A549 (cell line): Measurements from ENCODE around the gene TBC1D19. TPM values are rescaled to one million over a fixed set of nuclear protein-coding genes. Genes with fewer than 3 reads are reported as not detected.

ENCODE experiments used
- ATAC-seq, 2 experiments: fragments of 200-7000 bp in 1 of 2; fragments of >200 bp in 1 of 2; cut with Nextera tagmentation in 1 of 2; cut with Tn5 transposase in 1 of 2; 3 replicates each; pipeline versions ENCODE4 v1.8.0 to v1.9.1; 2018 to 2020; ENCODE audit warnings: mild to moderate bottlenecking in 1 of 2, moderate library complexity in 1 of 2
- CTCF ChIA-PET: fragments of 300-600 bp; sonication (Branson Sonifier 250); formaldehyde crosslinking; extraction: SDS; loops from one replicate; lab custom pipeline; 2021; ENCODE audit warnings: antibody characterized with exemption, inconsistent platforms; lab: Yijun Ruan, JAX
- POLR2A ChIA-PET: fragments of 350-600 bp; formaldehyde crosslinking; extraction: SDS; loops from one replicate; lab custom pipeline; 2021; ENCODE audit warnings: antibody characterized with exemption, inconsistent platforms; lab: Yijun Ruan, JAX
- DNase-seq, 2 experiments: peaks; one replicate each; pipeline versions ENCODE4 v3.0.0 to v3.0.0-alpha.2; 2011 to 2016; ENCODE audit warnings: low read depth in 1 of 2, low spot score in 1 of 2
- FAIRE-seq: peaks from 2 replicates; lab custom pipeline; 2011; peaks lifted over from hg19 to GRCh38; lab: Jason Lieb, UNC
- H3K27ac ChIP-seq, 2 experiments: fragments of >200 bp; sonication (Bioruptor Twin); formaldehyde crosslinking; 3 replicates each; pipeline ENCODE4 v1.5.1; 2016 to 2017
- H3K4me1 ChIP-seq: fragments of >200 bp; sonication (Bioruptor Twin); formaldehyde crosslinking; 3 replicates; pipeline ENCODE4 v1.6.1; 2016
- H3K4me2 ChIP-seq: fragments of >200 bp; sonication (Bioruptor Twin); formaldehyde crosslinking; 3 replicates; pipeline ENCODE4 v1.6.1; 2016
- H3K4me3 ChIP-seq: fragments of >200 bp; sonication (Bioruptor Twin); formaldehyde crosslinking; 3 replicates; pipeline ENCODE4 v1.5.1; 2016
- H3K9me3 ChIP-seq: fragments of >200 bp; sonication (Bioruptor Twin); formaldehyde crosslinking; 3 replicates; pipeline ENCODE4 v1.6.1; 2016
- BHLHE40 ChIP-seq: IDR thresholded peaks from 2 replicates; pipeline ENCODE4 v1.6.1; 2012; ENCODE audit warnings: low read depth, low read length, inconsistent platforms
- CBX2 ChIP-seq: fragments of 200-600 bp; sonication (generic); IDR thresholded peaks from 2 replicates; pipeline ENCODE4 v1.6.1; 2016; ENCODE audit warnings: low read depth, mild to moderate bottlenecking, borderline replicate concordance
- CBX8 ChIP-seq: fragments of 200-600 bp; sonication (generic); IDR thresholded peaks from 2 replicates; pipeline ENCODE4 v1.6.1; 2016
- CEBPB ChIP-seq, 2 experiments: fragments of >200 bp in 1 of 2; sonication (Bioruptor Twin) in 1 of 2; formaldehyde crosslinking in 1 of 2; IDR thresholded peaks; 2 replicates each; pipeline ENCODE4 v1.6.1; 2012 to 2016
- CHD2 ChIP-seq: fragments of 150-350 bp; IDR thresholded peaks from 2 replicates; pipeline ENCODE4 v1.6.1; 2014; ENCODE audit warnings: low read length; ENCODE audit not compliant: partially characterized antibody
- CHD4 ChIP-seq: fragments of 200-600 bp; sonication (generic); IDR thresholded peaks from 2 replicates; pipeline ENCODE4 v1.6.1; 2016; ENCODE audit warnings: antibody characterized with exemption, mild to moderate bottlenecking, borderline replicate concordance
- EHF ChIP-seq: fragments of 250-450 bp; sonication (Bioruptor Pico); IDR thresholded peaks from 2 replicates; pipeline ENCODE4 v1.5.0; 2020; ENCODE audit warnings: mild to moderate bottlenecking
- EHMT2 ChIP-seq: fragments of 200-600 bp; sonication (generic); IDR thresholded peaks from 2 replicates; pipeline ENCODE4 v1.6.1; 2016; ENCODE audit warnings: antibody characterized with exemption, low read depth, mild to moderate bottlenecking, moderate library complexity
- EP300 ChIP-seq, 2 experiments: fragments of >200 bp; sonication (Bioruptor Twin); formaldehyde crosslinking; IDR thresholded peaks; 2 replicates in 1 of 2; 3 replicates in 1 of 2; pipeline ENCODE4 v1.6.1; 2016 to 2017
- ESRRA ChIP-seq: fragments of 150-350 bp; IDR thresholded peaks from 2 replicates; pipeline ENCODE4 v1.6.1; 2014; ENCODE audit warnings: mild to moderate bottlenecking, low read length, borderline replicate concordance
- FOSB ChIP-seq: fragments of 250-450 bp; sonication (Bioruptor Pico); IDR thresholded peaks from 2 replicates; pipeline ENCODE4 v1.5.0; 2020; ENCODE audit warnings: mild to moderate bottlenecking, moderate library complexity
- FOSL2 ChIP-seq, 2 experiments: fragments of 450-650 bp in 1 of 2; fragments of >200 bp in 1 of 2; sonication (Bioruptor Twin) in 1 of 2; formaldehyde crosslinking; IDR thresholded peaks; 2 replicates each; pipeline versions ENCODE4 v1.5.0 to v1.6.1; 2016 to 2020; ENCODE audit warnings: mild to moderate bottlenecking in 1 of 2, moderate library complexity in 1 of 2
- GATA3 ChIP-seq: IDR thresholded peaks from 2 replicates; pipeline ENCODE4 v1.6.1; 2012; ENCODE audit warnings: borderline replicate concordance
- HEYL ChIP-seq: fragments of 250-450 bp; sonication (Bioruptor Pico); IDR thresholded peaks from 2 replicates; pipeline ENCODE4 v1.8.0; 2021; ENCODE audit warnings: mild to moderate bottlenecking, moderate library complexity
- HOXB13 ChIP-seq: fragments of 250-450 bp; sonication (Bioruptor Pico); IDR thresholded peaks from 2 replicates; pipeline ENCODE4 v1.5.0; 2020; ENCODE audit warnings: low read depth, mild to moderate bottlenecking, moderate library complexity
- HOXB5 ChIP-seq: fragments of 250-450 bp; sonication (Bioruptor Pico); IDR thresholded peaks from 2 replicates; pipeline ENCODE4 v1.5.0; 2020; ENCODE audit warnings: mild to moderate bottlenecking, moderate library complexity
- JUN ChIP-seq, 2 experiments: fragments of >200 bp; sonication (Bioruptor Twin); formaldehyde crosslinking; IDR thresholded peaks; 2 replicates in 1 of 2; 3 replicates in 1 of 2; pipeline ENCODE4 v1.6.1; 2016 to 2017
- KDM5A ChIP-seq: fragments of 200-600 bp; sonication (generic); IDR thresholded peaks from 2 replicates; pipeline ENCODE4 v1.6.1; 2016; ENCODE audit warnings: antibody characterized with exemption, mild to moderate bottlenecking
- NFE2L2 ChIP-seq: fragments of 150-350 bp; conservative IDR thresholded peaks from 2 replicates; pipeline ENCODE4 v1.6.1; 2014; ENCODE audit warnings: low read length
- PHF8 ChIP-seq: fragments of 200-600 bp; sonication (generic); IDR thresholded peaks from 2 replicates; pipeline ENCODE4 v1.6.1; 2016; ENCODE audit warnings: low read depth, mild to moderate bottlenecking, antibody characterized with exemption, moderate library complexity, borderline replicate concordance
- SMC3 ChIP-seq: fragments of >200 bp; sonication (Bioruptor Twin); formaldehyde crosslinking; IDR thresholded peaks from 3 replicates; pipeline ENCODE4 v1.6.1; 2018; ENCODE audit warnings: inconsistent platforms
- TFCP2L1 ChIP-seq: fragments of 250-450 bp; sonication (Bioruptor Pico); IDR thresholded peaks from 2 replicates; pipeline ENCODE4 v1.5.0; 2021; ENCODE audit warnings: mild to moderate bottlenecking
- ZC3H11A ChIP-seq: fragments of 450-650 bp; IDR thresholded peaks from 2 replicates; pipeline ENCODE4 v1.6.1; 2014; ENCODE audit warnings: antibody characterized with exemption, mild to moderate bottlenecking
- ZNF302 ChIP-seq: fragments of 250-450 bp; sonication (Bioruptor Pico); IDR thresholded peaks from 2 replicates; pipeline ENCODE4 v1.9.0; 2021; ENCODE audit warnings: inconsistent platforms, mild to moderate bottlenecking, moderate library complexity
- ZSCAN20 ChIP-seq: fragments of 250-450 bp; sonication (Bioruptor Pico); IDR thresholded peaks from 2 replicates; pipeline ENCODE4 v1.8.0; 2022; ENCODE audit warnings: mild to moderate bottlenecking, moderate library complexity
- WGBS: methylation state at CpG from one replicate; pipeline ENCODE4 v1.1.6; 2017; ENCODE audit errors: missing lambda C conversion rate; 5-methylcytosine and 5-hydroxymethylcytosine counted together
- polyA plus RNA-seq, 4 experiments: library from polyadenylated mRNA; depleted of rRNA in 3 of 4; stranded (reverse); fragments of >200 nt; fragmentation: RNase III in 1 of 4; extraction: RNeasy Plus Mini Kit Qiagen cat#74134 plus additional on column Dnase treatment in 1 of 4; gene quantifications; 2 replicates in 3 of 4; 3 replicates in 1 of 4; pipeline ENCODE4 v1.2.3, GENCODE V29; 2011 to 2017
- TF ChIP-seq, protein P1 (sequence below): IDR thresholded peaks from 2 replicates; pipeline ENCODE4 v1.6.1; 2012; ENCODE audit warnings: low read depth, borderline replicate concordance
- TF ChIP-seq, protein P2 (sequence below): fragments of 250-450 bp; sonication (Bioruptor Pico); IDR thresholded peaks from 2 replicates; pipeline ENCODE4 v1.5.0; 2021; ENCODE audit warnings: mild to moderate bottlenecking, moderate library complexity, borderline replicate concordance
- TF ChIP-seq, protein P3 (sequence below): IDR thresholded peaks from 2 replicates; pipeline ENCODE4 v1.6.1; 2012
- TF ChIP-seq, protein P4 (sequence below): fragments of 200-600 bp; sonication (generic); IDR thresholded peaks from 2 replicates; pipeline ENCODE4 v1.6.1; 2016; ENCODE audit warnings: antibody characterized with exemption, mild to moderate bottlenecking, moderate library complexity
- TF ChIP-seq, protein P5 (sequence below): IDR thresholded peaks from 2 replicates; pipeline ENCODE4 v1.6.1; 2012
- TF ChIP-seq, protein P6 (sequence below): fragments of 150-350 bp; IDR thresholded peaks from 2 replicates; pipeline ENCODE4 v1.6.1; 2014; ENCODE audit warnings: low read depth, mild to moderate bottlenecking, low read length

TBC1D19 gene
- polyA plus RNA-seq, 2 of the 4 experiments (the other 2 are of a cell fraction) = 4.1 to 11.7 TPM

DNA sequence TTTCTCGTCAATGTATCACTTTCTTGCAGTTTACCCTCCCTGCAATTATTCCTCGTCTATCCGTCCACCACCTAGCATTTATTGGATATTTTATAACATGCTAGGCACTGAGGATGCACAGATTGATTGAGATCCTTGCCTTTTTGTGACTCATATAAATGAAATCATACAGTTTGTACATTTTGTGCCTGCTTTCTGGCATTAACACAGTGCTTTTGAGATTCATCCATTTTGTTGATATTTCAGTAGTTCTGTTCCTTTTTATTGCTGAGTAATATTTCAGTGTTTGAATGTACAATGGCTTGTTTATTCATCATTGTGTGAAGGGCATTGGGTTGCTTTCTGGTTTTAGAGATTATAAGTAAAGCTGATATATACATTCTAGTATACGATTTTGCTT is 841 bp downstream of the TBC1D19 start:
- TF ChIP-seq SMC3 = no peak
- TF ChIP-seq ZNF302 (CRISPR knock-in tag) = no peak
- no peak for TF ChIP-seq EP300 (IDR thresholded peaks at IDR 0.05)
- TF ChIP-seq KDM5A = no peak
- TF ChIP-seq HOXB13 = no peak
- no peak for TF ChIP-seq CHD4
- TF ChIP-seq JUN (IDR thresholded peaks at IDR 0.05) = no peak
- TF ChIP-seq HEYL = no peak
- no peak for TF ChIP-seq ZSCAN20 (CRISPR knock-in tag)
- TF ChIP-seq EHF (CRISPR knock-in tag) = no peak
- no peak for TF ChIP-seq CBX8
- no peak for TF ChIP-seq PHF8
- no peak for TF ChIP-seq EHMT2
- no peak for TF ChIP-seq GATA3
- no peak for TF ChIP-seq ZC3H11A
- TF ChIP-seq CBX2 = no peak
- TF ChIP-seq, protein P1, sequence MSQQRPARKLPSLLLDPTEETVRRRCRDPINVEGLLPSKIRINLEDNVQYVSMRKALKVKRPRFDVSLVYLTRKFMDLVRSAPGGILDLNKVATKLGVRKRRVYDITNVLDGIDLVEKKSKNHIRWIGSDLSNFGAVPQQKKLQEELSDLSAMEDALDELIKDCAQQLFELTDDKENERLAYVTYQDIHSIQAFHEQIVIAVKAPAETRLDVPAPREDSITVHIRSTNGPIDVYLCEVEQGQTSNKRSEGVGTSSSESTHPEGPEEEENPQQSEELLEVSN = no peak
- Histone ChIP-seq H3K9me3 (no peaks in the 10 kb centered on the region), H3K4me1 (0 out of 3 replicates have a peak, but pooled peaks cover 3% of the 10 kb centered on the region), H3K4me3 (peak overlapping the region; percentile 64), H3K4me2 (peak overlapping the region; percentile 74), H3K27ac (peak overlapping the region; percentile 75 to 84)
- no peak for ATAC-seq
- POLR2A ChIA-PET = interaction anchor here (1.0 kb wide), 1 partner anchor 265 kb away, joined by 3 read pairs; no protein-coding TSS in a partner anchor
- no peak for FAIRE-seq
- DNase-seq = no peak
- CTCF ChIA-PET = no interaction called here
- 14% methylated on average over 4 of the region's 4 CpGs for WGBS

DNA sequence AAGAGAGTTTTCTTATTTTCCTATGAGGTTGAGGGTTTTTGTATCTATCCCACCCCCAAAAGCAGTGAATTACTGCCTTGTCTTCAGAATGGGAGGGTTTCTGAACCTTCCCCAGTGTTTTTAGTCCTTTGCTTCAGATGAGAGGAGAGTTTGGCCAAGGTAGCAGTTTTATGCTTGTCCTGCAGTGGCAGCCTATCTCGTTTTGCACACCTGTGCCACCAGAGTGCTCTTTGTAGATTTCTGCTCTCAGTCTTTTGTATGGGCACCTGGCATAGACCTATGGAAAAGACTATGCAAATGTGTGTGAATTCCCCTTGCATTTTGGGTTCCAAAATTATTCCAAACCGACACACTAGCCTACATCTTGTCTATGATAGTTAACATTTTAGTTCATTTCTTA is 5.8 kb downstream of the TBC1D19 start:
- H3K27ac ChIP-seq = no peak overlapping the region
- CTCF ChIA-PET = no interaction called here
- FAIRE-seq (no peak), DNase-seq (no peak), ATAC-seq (peak in 1 of 2 experiments; percentile 68; a peak in 2 of 6 replicates)
- POLR2A ChIA-PET = no interaction called here
- H3K4me3 ChIP-seq = no peak overlapping the region
- H3K9me3 ChIP-seq = no peaks in the 10 kb centered on the region
- no peak overlapping the region; the same call in 2 of the 3 replicates for H3K4me2 ChIP-seq
- H3K4me1 ChIP-seq = peaks cover 17% of the 10 kb centered on the region; the same call in 2 of the 3 replicates
- 8% methylated on average over 2 of the region's 2 CpGs for whole genome bisulfite sequencing
- no peak for TF ChIP-seq CEBPB (IDR thresholded peaks at IDR 0.05)
- no peak for TF ChIP-seq GATA3
- TF ChIP-seq BHLHE40 = no peak
- TF ChIP-seq KDM5A = no peak
- no peak for TF ChIP-seq ESRRA
- TF ChIP-seq PHF8 = no peak
- TF ChIP-seq, protein P2, sequence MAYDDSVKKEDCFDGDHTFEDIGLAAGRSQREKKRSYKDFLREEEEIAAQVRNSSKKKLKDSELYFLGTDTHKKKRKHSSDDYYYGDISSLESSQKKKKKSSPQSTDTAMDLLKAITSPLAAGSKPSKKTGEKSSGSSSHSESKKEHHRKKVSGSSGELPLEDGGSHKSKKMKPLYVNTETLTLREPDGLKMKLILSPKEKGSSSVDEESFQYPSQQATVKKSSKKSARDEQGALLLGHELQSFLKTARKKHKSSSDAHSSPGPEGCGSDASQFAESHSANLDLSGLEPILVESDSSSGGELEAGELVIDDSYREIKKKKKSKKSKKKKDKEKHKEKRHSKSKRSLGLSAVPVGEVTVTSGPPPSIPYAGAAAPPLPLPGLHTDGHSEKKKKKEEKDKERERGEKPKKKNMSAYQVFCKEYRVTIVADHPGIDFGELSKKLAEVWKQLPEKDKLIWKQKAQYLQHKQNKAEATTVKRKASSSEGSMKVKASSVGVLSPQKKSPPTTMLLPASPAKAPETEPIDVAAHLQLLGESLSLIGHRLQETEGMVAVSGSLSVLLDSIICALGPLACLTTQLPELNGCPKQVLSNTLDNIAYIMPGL (CRISPR knock-in tag) = no peak
- TF ChIP-seq EHF (CRISPR knock-in tag) = no peak
- TF ChIP-seq, protein P3, sequence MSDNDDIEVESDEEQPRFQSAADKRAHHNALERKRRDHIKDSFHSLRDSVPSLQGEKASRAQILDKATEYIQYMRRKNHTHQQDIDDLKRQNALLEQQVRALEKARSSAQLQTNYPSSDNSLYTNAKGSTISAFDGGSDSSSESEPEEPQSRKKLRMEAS = no peak
- no peak for TF ChIP-seq NFE2L2
- no peak for TF ChIP-seq TFCP2L1 (CRISPR knock-in tag)
- TF ChIP-seq HOXB5 (CRISPR knock-in tag) = no peak
- TF ChIP-seq, protein P4, sequence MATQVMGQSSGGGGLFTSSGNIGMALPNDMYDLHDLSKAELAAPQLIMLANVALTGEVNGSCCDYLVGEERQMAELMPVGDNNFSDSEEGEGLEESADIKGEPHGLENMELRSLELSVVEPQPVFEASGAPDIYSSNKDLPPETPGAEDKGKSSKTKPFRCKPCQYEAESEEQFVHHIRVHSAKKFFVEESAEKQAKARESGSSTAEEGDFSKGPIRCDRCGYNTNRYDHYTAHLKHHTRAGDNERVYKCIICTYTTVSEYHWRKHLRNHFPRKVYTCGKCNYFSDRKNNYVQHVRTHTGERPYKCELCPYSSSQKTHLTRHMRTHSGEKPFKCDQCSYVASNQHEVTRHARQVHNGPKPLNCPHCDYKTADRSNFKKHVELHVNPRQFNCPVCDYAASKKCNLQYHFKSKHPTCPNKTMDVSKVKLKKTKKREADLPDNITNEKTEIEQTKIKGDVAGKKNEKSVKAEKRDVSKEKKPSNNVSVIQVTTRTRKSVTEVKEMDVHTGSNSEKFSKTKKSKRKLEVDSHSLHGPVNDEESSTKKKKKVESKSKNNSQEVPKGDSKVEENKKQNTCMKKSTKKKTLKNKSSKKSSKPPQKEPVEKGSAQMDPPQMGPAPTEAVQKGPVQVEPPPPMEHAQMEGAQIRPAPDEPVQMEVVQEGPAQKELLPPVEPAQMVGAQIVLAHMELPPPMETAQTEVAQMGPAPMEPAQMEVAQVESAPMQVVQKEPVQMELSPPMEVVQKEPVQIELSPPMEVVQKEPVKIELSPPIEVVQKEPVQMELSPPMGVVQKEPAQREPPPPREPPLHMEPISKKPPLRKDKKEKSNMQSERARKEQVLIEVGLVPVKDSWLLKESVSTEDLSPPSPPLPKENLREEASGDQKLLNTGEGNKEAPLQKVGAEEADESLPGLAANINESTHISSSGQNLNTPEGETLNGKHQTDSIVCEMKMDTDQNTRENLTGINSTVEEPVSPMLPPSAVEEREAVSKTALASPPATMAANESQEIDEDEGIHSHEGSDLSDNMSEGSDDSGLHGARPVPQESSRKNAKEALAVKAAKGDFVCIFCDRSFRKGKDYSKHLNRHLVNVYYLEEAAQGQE = no peak
- TF ChIP-seq CHD2 = no peak
- no peak for TF ChIP-seq FOSB (CRISPR knock-in tag)
- no peak for TF ChIP-seq EHMT2
- TF ChIP-seq FOSL2 (IDR thresholded peaks at IDR 0.05) = no peak
- TF ChIP-seq FOSL2 (CRISPR knock-in tag; IDR thresholded peaks at IDR 0.05) = no peak
- TF ChIP-seq, protein P5, sequence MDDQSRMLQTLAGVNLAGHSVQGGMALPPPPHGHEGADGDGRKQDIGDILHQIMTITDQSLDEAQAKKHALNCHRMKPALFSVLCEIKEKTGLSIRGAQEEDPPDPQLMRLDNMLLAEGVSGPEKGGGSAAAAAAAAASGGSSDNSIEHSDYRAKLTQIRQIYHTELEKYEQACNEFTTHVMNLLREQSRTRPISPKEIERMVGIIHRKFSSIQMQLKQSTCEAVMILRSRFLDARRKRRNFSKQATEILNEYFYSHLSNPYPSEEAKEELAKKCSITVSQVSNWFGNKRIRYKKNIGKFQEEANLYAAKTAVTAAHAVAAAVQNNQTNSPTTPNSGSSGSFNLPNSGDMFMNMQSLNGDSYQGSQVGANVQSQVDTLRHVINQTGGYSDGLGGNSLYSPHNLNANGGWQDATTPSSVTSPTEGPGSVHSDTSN = no peak
- TF ChIP-seq, protein P6, sequence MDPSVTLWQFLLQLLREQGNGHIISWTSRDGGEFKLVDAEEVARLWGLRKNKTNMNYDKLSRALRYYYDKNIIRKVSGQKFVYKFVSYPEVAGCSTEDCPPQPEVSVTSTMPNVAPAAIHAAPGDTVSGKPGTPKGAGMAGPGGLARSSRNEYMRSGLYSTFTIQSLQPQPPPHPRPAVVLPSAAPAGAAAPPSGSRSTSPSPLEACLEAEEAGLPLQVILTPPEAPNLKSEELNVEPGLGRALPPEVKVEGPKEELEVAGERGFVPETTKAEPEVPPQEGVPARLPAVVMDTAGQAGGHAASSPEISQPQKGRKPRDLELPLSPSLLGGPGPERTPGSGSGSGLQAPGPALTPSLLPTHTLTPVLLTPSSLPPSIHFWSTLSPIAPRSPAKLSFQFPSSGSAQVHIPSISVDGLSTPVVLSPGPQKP = no peak
